ENCODE measurements around the gene GULP1. TPM values are rescaled to one million over a fixed set of nuclear protein-coding genes. Genes with fewer than 3 reads are reported as not detected.
A peak's percentile ranks its signal among the peaks of the same experiment; 100 is the strongest.

The GULP1 gene
- total and polyA plus RNA-seq, 10 donors, result 0.83 to 16.6 (median 6.6) TPM

DNA sequence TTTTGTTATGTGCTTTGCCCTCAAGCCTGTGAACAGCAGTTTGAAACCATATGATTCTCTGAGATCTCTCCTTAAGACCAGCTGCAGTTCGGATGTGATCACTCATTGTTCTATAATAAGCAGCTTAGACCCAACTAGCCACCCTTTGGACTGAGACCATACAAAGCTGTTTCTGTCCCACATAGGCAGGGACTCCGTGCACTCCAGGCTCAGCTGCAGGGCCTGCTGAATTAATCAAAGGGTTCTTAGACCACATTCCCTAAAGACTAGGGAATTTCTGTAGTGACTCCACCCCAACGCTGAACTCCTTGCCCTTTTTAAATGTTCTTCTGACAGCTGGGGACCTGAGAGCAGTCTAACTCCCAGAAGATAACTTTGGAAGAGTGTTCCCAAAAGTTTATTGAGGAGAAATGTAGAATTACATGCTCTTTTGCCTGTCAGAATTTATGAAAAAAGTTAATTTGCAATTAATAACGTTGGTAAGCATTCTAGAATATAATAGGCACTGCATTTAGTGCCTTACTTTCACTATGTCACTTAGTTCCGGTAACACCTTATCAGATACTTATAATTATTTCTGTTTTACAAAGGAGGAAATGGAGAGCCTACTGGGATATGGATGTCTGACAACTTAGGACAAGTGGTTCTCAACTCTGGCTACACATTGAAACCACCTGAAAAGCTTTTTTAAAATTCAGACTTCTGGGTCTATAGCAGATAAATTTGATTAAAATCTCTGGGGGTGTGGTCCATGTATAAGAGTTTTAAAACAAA lies 42.3 kb downstream of the GULP1 start:
- H3K4me3 ChIP-seq, result no peak overlapping the region
- H3K9me3 ChIP-seq, result no peaks in the 10 kb centered on the region
- H3K27me3 ChIP-seq (replicated peaks in 1 of 7), result no peaks in the 10 kb centered on the region
- H3K4me1 ChIP-seq, result peaks cover 0 to 4% (median 0%) of the 10 kb centered on the region in 6 donors
- intact Hi-C loops (cut with DNase I; ENCODE audit: low total_unique reads), result no loop called here
- TF ChIP-seq, protein P1, sequence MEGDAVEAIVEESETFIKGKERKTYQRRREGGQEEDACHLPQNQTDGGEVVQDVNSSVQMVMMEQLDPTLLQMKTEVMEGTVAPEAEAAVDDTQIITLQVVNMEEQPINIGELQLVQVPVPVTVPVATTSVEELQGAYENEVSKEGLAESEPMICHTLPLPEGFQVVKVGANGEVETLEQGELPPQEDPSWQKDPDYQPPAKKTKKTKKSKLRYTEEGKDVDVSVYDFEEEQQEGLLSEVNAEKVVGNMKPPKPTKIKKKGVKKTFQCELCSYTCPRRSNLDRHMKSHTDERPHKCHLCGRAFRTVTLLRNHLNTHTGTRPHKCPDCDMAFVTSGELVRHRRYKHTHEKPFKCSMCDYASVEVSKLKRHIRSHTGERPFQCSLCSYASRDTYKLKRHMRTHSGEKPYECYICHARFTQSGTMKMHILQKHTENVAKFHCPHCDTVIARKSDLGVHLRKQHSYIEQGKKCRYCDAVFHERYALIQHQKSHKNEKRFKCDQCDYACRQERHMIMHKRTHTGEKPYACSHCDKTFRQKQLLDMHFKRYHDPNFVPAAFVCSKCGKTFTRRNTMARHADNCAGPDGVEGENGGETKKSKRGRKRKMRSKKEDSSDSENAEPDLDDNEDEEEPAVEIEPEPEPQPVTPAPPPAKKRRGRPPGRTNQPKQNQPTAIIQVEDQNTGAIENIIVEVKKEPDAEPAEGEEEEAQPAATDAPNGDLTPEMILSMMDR (IDR thresholded peaks at IDR 0.05 in 8 of 11, conservative IDR thresholded peaks at IDR 0.05 in 3 of 11), result no peak
- no peak for TF ChIP-seq POLR2AphosphoS5 (IDR thresholded peaks at IDR 0.05)
- TF ChIP-seq POLR2A (IDR thresholded peaks at IDR 0.05), result no peak
- DNase-seq, result no peak
- H3K27ac ChIP-seq, result peak overlapping the region in 2 of 8 donors; percentile 14 to 26
- WGBS, 5 donors, result 54 to 64% (median 58%) methylated on average over 5 of the region's 5 CpGs
- no peaks in the 10 kb centered on the region for H3K36me3 ChIP-seq

DNA sequence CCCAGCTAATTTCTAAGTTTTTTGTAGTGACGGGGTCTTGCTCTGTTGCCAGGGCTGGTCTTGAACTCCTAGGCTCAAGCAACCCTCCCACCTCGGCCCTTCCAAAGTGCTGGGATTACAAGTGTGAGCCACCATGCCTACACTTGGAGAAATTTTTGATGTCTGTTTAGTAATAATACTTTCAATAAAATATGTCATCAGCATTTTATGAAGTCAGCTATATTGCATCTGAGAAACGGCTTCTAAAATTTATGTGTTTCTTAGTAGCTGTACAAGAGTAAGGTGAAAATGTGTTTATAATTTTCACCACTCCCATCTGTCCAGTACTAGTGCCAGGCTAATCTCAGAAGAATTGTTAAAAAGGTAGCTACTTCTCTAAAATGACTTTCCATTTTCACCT lies 46.8 kb downstream of the GULP1 start:
- no peaks in the 10 kb centered on the region for H3K27me3 ChIP-seq (replicated peaks in 1 of 7)
- H3K27ac ChIP-seq, result no peak overlapping the region
- H3K4me1 ChIP-seq, result peaks cover 0 to 4% (median 0%) of the 10 kb centered on the region in 6 donors
- H3K4me3 ChIP-seq, result no peak overlapping the region
- TF ChIP-seq POLR2A (IDR thresholded peaks at IDR 0.05), result no peak
- TF ChIP-seq, protein P1 (IDR thresholded peaks at IDR 0.05 in 8 of 11, conservative IDR thresholded peaks at IDR 0.05 in 3 of 11), result no peak
- TF ChIP-seq POLR2AphosphoS5 (IDR thresholded peaks at IDR 0.05), result no peak
- 82 to 92% (median 89%) methylated on average over 3 of the region's 3 CpGs for WGBS, 5 donors
- intact Hi-C loops (cut with DNase I; ENCODE audit: low total_unique reads), result no loop called here
- no peaks in the 10 kb centered on the region for H3K36me3 ChIP-seq
- H3K9me3 ChIP-seq, result peaks cover 0 to 10% (median 0%) of the 10 kb centered on the region in 8 donors
- DNase-seq, result no peak

DNA sequence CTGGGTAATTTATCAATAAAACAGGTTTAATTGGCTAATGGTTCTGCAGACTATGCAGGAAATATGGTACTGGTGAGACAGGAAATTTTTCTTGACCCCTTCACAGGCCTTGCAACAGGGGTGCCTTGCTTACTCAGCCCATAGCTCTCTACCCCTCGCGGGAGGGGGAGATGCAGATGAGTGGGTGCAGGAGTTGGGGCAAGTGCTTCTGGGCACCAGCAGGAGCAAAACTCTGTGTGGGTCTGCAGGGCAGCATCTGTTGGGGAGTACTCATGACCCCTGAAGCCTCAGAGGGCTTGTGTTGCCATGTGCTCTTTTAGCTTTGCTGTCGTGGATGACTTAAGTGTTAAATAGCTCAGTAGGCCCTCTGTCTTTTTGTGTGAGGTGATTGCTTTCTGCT lies 48.6 kb downstream of the GULP1 start:
- Histone ChIP-seq H3K36me3 (no peaks in the 10 kb centered on the region), H3K4me1 (no peaks in the 10 kb centered on the region), H3K9me3 (peaks cover 0 to 10% (median 0%) of the 10 kb centered on the region in 8 donors), H3K27me3 (replicated peaks in 1 of 7) (no peaks in the 10 kb centered on the region), H3K27ac (no peak overlapping the region), H3K4me3 (no peak overlapping the region)
- no peak for TF ChIP-seq POLR2A (IDR thresholded peaks at IDR 0.05)
- TF ChIP-seq, protein P1 (IDR thresholded peaks at IDR 0.05 in 8 of 11, conservative IDR thresholded peaks at IDR 0.05 in 3 of 11), result no peak
- no peak for TF ChIP-seq POLR2AphosphoS5 (IDR thresholded peaks at IDR 0.05)
- intact Hi-C loops (cut with DNase I; ENCODE audit: low total_unique reads), result no loop called here
- WGBS, 5 donors, result 82 to 94% (median 92%) methylated on average over 3 of the region's 3 CpGs
- DNase-seq, result no peak

DNA sequence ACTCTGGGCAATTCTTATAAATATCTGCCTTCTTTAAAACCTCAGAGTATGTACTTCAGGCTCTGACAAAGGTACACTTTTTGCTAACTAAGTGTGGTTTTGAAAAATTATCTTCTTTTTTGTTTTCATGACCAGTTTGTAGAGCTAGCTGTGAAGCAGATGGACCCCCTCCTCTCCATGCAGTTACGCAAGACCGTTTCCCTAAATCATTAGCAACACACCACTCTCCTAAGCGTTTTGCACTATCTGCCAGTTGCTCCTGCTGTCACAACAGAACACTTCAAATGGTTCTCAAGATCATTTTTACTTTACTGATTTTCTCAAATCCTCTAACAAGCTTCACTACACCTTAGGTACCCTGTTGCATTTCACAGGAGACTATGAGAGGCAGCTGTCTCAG lies 53.3 kb downstream of the GULP1 start:
- TF ChIP-seq, protein P1 (IDR thresholded peaks at IDR 0.05 in 8 of 11, conservative IDR thresholded peaks at IDR 0.05 in 3 of 11), result no peak
- TF ChIP-seq POLR2AphosphoS5 (IDR thresholded peaks at IDR 0.05), result no peak
- no peak for TF ChIP-seq POLR2A (IDR thresholded peaks at IDR 0.05)
- Histone ChIP-seq H3K36me3 (no peaks in the 10 kb centered on the region), H3K9me3 (peaks cover 0 to 10% (median 0%) of the 10 kb centered on the region in 8 donors), H3K4me1 (no peaks in the 10 kb centered on the region), H3K27ac (no peak overlapping the region), H3K27me3 (replicated peaks in 1 of 7) (no peaks in the 10 kb centered on the region), H3K4me3 (no peak overlapping the region)
- WGBS, 5 donors, result 68 to 81% (median 77%) methylated on average over 3 of the region's 3 CpGs
- intact Hi-C loops (cut with DNase I; ENCODE audit: low total_unique reads), result no loop called here
- DNase-seq, result no peak

Data from spleen (tissue), 11 donors.